ENCODE results near the gene TMEM131L. TPM values are rescaled to one million over a fixed set of nuclear protein-coding genes. Genes with fewer than 3 reads are reported as not detected.
"Not testable (repeated sequence)": the region's sequence is repeated elsewhere in the genome, so short reads cannot be mapped to it uniquely, and the experiment has no call there.

The TMEM131L gene
- total RNA-seq, 1 donor from 2014 or later = 6.4 TPM

DNA sequence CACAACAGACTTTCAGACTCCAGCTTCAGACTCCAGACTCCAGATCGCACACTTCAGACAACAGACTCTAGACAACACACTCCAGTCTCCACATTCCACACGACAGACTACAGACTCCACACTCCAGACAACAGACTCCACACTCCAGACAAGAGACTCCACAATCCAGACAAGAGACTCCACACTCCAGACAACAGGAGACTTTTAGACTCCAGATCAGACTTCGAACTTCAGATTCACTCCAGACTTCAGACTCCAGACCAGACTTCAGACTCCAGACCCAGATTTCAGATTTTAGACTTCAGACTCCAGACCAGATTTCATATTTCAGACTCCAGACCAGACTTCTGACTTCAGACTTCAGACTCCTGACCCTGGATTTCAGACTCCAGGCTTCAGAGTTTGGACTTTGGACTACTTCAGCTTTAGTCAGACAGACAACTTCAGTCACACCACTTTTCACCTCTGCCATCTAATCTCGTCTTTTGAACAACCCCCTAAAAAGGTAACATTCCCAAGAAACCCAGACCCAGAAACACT, 188.9 kb downstream of the TMEM131L start:
- no peak overlapping the region for H3K27ac Mint-ChIP-seq (ENCODE audit: unreplicated experiment)
- no peaks in the 10 kb centered on the region for H3K27me3 Mint-ChIP-seq (ENCODE audit: unreplicated experiment)
- no peaks in the 10 kb centered on the region for H3K9me3 Mint-ChIP-seq (ENCODE audit: unreplicated experiment)
- peaks cover 36% of the 10 kb centered on the region for H3K4me1 Mint-ChIP-seq (ENCODE audit: unreplicated experiment)
- DNase-seq (ENCODE audit: extremely low spot score, unreplicated experiment) = no peak
- TF ChIP-seq CTCF (IDR thresholded peaks at IDR 0.05) = no peak
- H3K4me3 Mint-ChIP-seq (ENCODE audit: unreplicated experiment) = no peak overlapping the region
- no peaks in the 10 kb centered on the region for H3K36me3 Mint-ChIP-seq (ENCODE audit: unreplicated experiment)

GRCh38 chr4:153655928-153656327, 189.8 kb downstream of the TMEM131L start:
- no peaks in the 10 kb centered on the region for H3K36me3 Mint-ChIP-seq (ENCODE audit: unreplicated experiment)
- no peaks in the 10 kb centered on the region for H3K9me3 Mint-ChIP-seq (ENCODE audit: unreplicated experiment)
- H3K27ac Mint-ChIP-seq (ENCODE audit: unreplicated experiment) = peak overlapping the region; percentile 67
- H3K27me3 Mint-ChIP-seq (ENCODE audit: unreplicated experiment) = no peaks in the 10 kb centered on the region
- no peak overlapping the region for H3K4me3 Mint-ChIP-seq (ENCODE audit: unreplicated experiment)
- peaks cover 36% of the 10 kb centered on the region for H3K4me1 Mint-ChIP-seq (ENCODE audit: unreplicated experiment)
- TF ChIP-seq CTCF (IDR thresholded peaks at IDR 0.05) = no peak
- no peak for DNase-seq (ENCODE audit: extremely low spot score, unreplicated experiment)

GRCh38 chr4:153661215-153661822, 195.2 kb downstream of the TMEM131L start:
- TF ChIP-seq CTCF (IDR thresholded peaks at IDR 0.05) = no peak
- H3K36me3 Mint-ChIP-seq (ENCODE audit: unreplicated experiment) = no peaks in the 10 kb centered on the region
- no peak overlapping the region for H3K27ac Mint-ChIP-seq (ENCODE audit: unreplicated experiment)
- peaks cover 4% of the 10 kb centered on the region for H3K4me1 Mint-ChIP-seq (ENCODE audit: unreplicated experiment)
- H3K9me3 Mint-ChIP-seq (ENCODE audit: unreplicated experiment) = peaks cover 5% of the 10 kb centered on the region
- DNase-seq (ENCODE audit: extremely low spot score, unreplicated experiment) = no peak
- no peak overlapping the region for H3K4me3 Mint-ChIP-seq (ENCODE audit: unreplicated experiment)
- H3K27me3 Mint-ChIP-seq (ENCODE audit: unreplicated experiment) = peaks cover 2% of the 10 kb centered on the region

- Mint-ChIP-seq H3K27me3 (ENCODE audit: unreplicated experiment) (peaks cover 2% of the 10 kb centered on the region), H3K4me3 (ENCODE audit: unreplicated experiment) (no peak overlapping the region), H3K4me1 (ENCODE audit: unreplicated experiment) (peaks cover 2% of the 10 kb centered on the region), H3K27ac (ENCODE audit: unreplicated experiment) (no peak overlapping the region), H3K36me3 (ENCODE audit: unreplicated experiment) (no peaks in the 10 kb centered on the region), H3K9me3 (ENCODE audit: unreplicated experiment) (peaks cover 5% of the 10 kb centered on the region)
- DNase-seq (ENCODE audit: extremely low spot score, unreplicated experiment) = no peak
- TF ChIP-seq CTCF (IDR thresholded peaks at IDR 0.05) = no peak
These were observed 195.7 kb downstream of the TMEM131L start for GRCh38 chr4:153661908-153662307.

DNA sequence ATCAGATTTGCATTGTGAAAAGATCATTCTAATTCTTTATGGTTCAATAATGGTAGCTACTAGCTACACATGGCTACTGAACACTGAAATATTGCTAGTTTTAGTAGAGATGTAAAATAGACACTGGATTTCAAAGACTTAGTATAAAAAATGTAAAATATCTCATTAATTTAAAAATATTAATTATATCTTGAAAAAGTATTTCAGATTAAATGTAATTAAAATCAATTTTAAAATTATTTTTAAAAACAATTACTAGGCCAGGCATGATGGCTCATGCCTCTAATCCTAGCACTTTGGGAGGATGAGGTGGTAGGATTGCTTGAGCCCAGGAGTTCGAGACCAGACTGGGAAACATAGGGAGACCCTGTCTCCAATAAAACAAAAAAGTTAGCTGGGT, 197.5 kb downstream of the TMEM131L start:
- H3K4me3 Mint-ChIP-seq (ENCODE audit: unreplicated experiment) = no peak overlapping the region
- no peak for TF ChIP-seq CTCF (IDR thresholded peaks at IDR 0.05)
- DNase-seq (ENCODE audit: extremely low spot score, unreplicated experiment) = no peak
- no peaks in the 10 kb centered on the region for H3K4me1 Mint-ChIP-seq (ENCODE audit: unreplicated experiment)
- peaks cover 5% of the 10 kb centered on the region for H3K9me3 Mint-ChIP-seq (ENCODE audit: unreplicated experiment)
- no peaks in the 10 kb centered on the region for H3K36me3 Mint-ChIP-seq (ENCODE audit: unreplicated experiment)
- no peak overlapping the region for H3K27ac Mint-ChIP-seq (ENCODE audit: unreplicated experiment)
- peaks cover 4% of the 10 kb centered on the region for H3K27me3 Mint-ChIP-seq (ENCODE audit: unreplicated experiment)

DNA sequence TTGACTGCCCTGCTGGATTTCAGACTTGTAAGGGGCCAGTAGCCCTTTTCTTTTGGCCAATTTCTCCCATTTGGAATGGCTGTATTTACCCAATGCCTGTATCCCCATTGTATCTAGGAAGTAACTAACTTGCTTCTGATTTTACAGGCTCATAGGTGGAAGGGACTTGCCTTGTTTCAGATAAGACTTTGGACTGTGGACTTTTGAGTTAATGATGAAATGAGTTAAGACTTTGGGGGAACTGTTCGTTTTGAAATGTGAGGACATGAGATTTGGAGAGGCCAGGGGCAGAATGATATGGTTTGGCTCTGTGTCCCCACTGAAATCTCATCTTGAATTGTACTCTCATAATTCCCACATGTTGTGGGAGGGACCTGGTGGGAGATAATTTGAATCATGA, 200.3 kb downstream of the TMEM131L start:
- H3K27ac Mint-ChIP-seq (ENCODE audit: unreplicated experiment) = not testable (repeated sequence)

More for the DNA sequence above, 200.3 kb downstream of the TMEM131L start:
- not testable (repeated sequence) for H3K4me3 Mint-ChIP-seq (ENCODE audit: unreplicated experiment); H3K4me1 Mint-ChIP-seq (ENCODE audit: unreplicated experiment); H3K27me3 Mint-ChIP-seq (ENCODE audit: unreplicated experiment); H3K9me3 Mint-ChIP-seq (ENCODE audit: unreplicated experiment); DNase-seq (ENCODE audit: extremely low spot score, unreplicated experiment); H3K36me3 Mint-ChIP-seq (ENCODE audit: unreplicated experiment)
